ENCODE results near the gene DNAI7. TPM values are rescaled to one million over a fixed set of nuclear protein-coding genes. Genes with fewer than 3 reads are reported as not detected.
A peak's percentile ranks its signal among the peaks of the same experiment; 100 is the strongest.

The DNAI7 gene
- total and polyA plus RNA-seq, 2 of the 8 experiments (the other 6 are each of a cell fraction or from before 2014, with no cell fraction given), result 0.12 to 0.28 TPM

DNA sequence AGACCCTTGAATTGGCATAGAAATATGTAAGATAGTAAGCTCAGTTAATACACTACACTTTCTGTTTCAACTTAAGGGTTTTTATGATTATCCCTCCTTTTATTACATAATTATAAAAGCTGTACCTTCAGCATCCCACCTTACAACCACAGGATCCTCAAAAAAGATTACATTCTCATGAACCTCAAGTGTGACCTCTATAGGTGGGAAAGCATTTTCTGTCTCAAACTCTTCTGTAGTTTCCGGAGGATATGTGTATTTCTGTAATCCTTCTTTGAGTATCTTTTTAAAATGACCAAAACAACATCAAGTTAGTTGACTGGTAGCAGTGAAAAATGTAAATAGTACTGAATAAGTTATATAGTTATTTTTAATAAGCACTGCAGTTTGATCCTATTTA, 75.9 kb downstream of the DNAI7 start:
- H3K79me1 ChIP-seq (ENCODE audit: low read depth, low read length), result no peaks in the 10 kb centered on the region
- FAIRE-seq, result no peak
- no peak overlapping the region for H2BK5ac ChIP-seq (ENCODE audit: low read depth, low read length)
- no peaks in the 10 kb centered on the region for H3K36me3 ChIP-seq (ENCODE audit: control insufficient read depth in 2 of 4, insufficient read depth in 4 of 4, low read length in 3 of 4)
- no peaks in the 10 kb centered on the region for H3K27me3 ChIP-seq (replicated peaks in 1 of 4; ENCODE audit: control insufficient read depth in 3 of 4, extremely low read depth in 1 of 4, insufficient read depth in 3 of 4, low read length in 3 of 4)
- H3K4me2 ChIP-seq (ENCODE audit: insufficient read depth in 1 of 2, low read depth in 2 of 2, low read length in 2 of 2), result no peak overlapping the region
- H2BK20ac ChIP-seq (ENCODE audit: low read length), result no peak overlapping the region
- H3K4me1 ChIP-seq (replicated peaks in 1 of 4; ENCODE audit: control insufficient read depth in 3 of 4, insufficient read depth in 4 of 4, low read length in 3 of 4), result no peaks in the 10 kb centered on the region
- no peaks in the 10 kb centered on the region for H3K79me2 ChIP-seq (ENCODE audit: control insufficient read depth in 1 of 2, insufficient read depth in 2 of 2, low read length in 2 of 2)
- H2BK120ac ChIP-seq (replicated peaks; ENCODE audit: low read depth, low read length), result no peak overlapping the region
- WGBS, 2 experiments (ENCODE audit: extremely low coverage in 1 of 2, insufficient coverage in 1 of 2, insufficient read length in 1 of 2, insufficient replicate concordance in 2 of 2, low coverage in 1 of 2, low lambda C conversion rate in 2 of 2, missing lambda C conversion rate in 1 of 2), result 68% methylated on average over 1 of the region's 1 CpG; no CpG with 5 or more reads in 1 of the 2 experiments
- no peak overlapping the region for H4K8ac ChIP-seq (ENCODE audit: extremely low read depth, insufficient read depth, low read length)
- ChIA-PET CTCF (ENCODE audit: partially characterized antibody) (interaction anchor here (0.6 to 6.7 kb wide), 15 partner anchors 10 to 205 kb away, joined by 3 to 57 read pairs (median 3); no protein-coding TSS in a partner anchor), POLR2A (ENCODE audit: partially characterized antibody) (no interaction called here)
- DNase-seq (ENCODE audit: low read depth in 1 of 2, low spot score in 2 of 2), result no peak
- no peak overlapping the region for H3K18ac ChIP-seq (ENCODE audit: extremely low read depth, low read length)
- H3K23me2 ChIP-seq (ENCODE audit: low read depth, low read length), result no peaks in the 10 kb centered on the region; the same call in 1 of the 2 replicates
- H4K5ac ChIP-seq (ENCODE audit: insufficient read length, low read depth, low read length), result no peak overlapping the region
- no peak overlapping the region for H2AK5ac ChIP-seq (ENCODE audit: low read depth, low read length)
- peak; percentile 39 to 43 for TF ChIP-seq RAD21 (IDR thresholded peaks at IDR 0.05 in 1 of 2, conservative IDR thresholded peaks at IDR 0.05 in 1 of 2; ENCODE audit: low read depth in 2 of 2, low read length in 2 of 2)
- TF ChIP-seq, protein P1, sequence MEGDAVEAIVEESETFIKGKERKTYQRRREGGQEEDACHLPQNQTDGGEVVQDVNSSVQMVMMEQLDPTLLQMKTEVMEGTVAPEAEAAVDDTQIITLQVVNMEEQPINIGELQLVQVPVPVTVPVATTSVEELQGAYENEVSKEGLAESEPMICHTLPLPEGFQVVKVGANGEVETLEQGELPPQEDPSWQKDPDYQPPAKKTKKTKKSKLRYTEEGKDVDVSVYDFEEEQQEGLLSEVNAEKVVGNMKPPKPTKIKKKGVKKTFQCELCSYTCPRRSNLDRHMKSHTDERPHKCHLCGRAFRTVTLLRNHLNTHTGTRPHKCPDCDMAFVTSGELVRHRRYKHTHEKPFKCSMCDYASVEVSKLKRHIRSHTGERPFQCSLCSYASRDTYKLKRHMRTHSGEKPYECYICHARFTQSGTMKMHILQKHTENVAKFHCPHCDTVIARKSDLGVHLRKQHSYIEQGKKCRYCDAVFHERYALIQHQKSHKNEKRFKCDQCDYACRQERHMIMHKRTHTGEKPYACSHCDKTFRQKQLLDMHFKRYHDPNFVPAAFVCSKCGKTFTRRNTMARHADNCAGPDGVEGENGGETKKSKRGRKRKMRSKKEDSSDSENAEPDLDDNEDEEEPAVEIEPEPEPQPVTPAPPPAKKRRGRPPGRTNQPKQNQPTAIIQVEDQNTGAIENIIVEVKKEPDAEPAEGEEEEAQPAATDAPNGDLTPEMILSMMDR (IDR thresholded peaks at IDR 0.05; ENCODE audit: control extremely low read depth in 1 of 3, insufficient read depth in 1 of 3, low read depth in 1 of 3, low read length in 3 of 3), result peak in 1 of 3 experiments; percentile 21; a peak in 2 of 4 replicates
- TF ChIP-seq PHF8 (conservative IDR thresholded peaks at IDR 0.05; ENCODE audit: low read depth, low read length), result no peak
- H3K4ac ChIP-seq (replicated peaks; ENCODE audit: insufficient read length, low read depth, low read length), result no peak overlapping the region
- H3K14ac ChIP-seq (ENCODE audit: insufficient read length), result no peak overlapping the region
- no peaks in the 10 kb centered on the region for H4K20me1 ChIP-seq (replicated peaks in 1 of 2; ENCODE audit: control insufficient read depth in 1 of 2, insufficient read depth in 2 of 2, low read length in 2 of 2)
- H3K9ac ChIP-seq (replicated peaks in 1 of 4; ENCODE audit: extremely low read depth in 1 of 4, low read depth in 3 of 4, low read length in 3 of 4), result no peak overlapping the region
- no peak overlapping the region for H2BK12ac ChIP-seq (ENCODE audit: low read depth, low read length)
- H4K91ac ChIP-seq (replicated peaks; ENCODE audit: insufficient read length, low read length), result no peak overlapping the region
- no peaks in the 10 kb centered on the region for H3K9me3 ChIP-seq (ENCODE audit: insufficient read depth in 2 of 2, low read depth in 1 of 2, low read length in 1 of 2)
- no peak overlapping the region for H2BK15ac ChIP-seq (ENCODE audit: low read length)
- H3K27ac ChIP-seq (ENCODE audit: low read depth, low read length), result no peak overlapping the region
- no peak overlapping the region for H3K56ac ChIP-seq (replicated peaks; ENCODE audit: insufficient read length, low read depth, low read length)
- no peak overlapping the region for H3K4me3 ChIP-seq (ENCODE audit: extremely low read depth in 1 of 4, insufficient read depth in 2 of 4, low read depth in 3 of 4, low read length in 4 of 4)
- H3K23ac ChIP-seq (ENCODE audit: insufficient read length), result no peak overlapping the region
- no peak overlapping the region for H2AFZ ChIP-seq (ENCODE audit: low read length)
